Testis (tissue), 3 donors: ENCODE data around the gene BCL6B. TPM values are rescaled to one million over a fixed set of nuclear protein-coding genes. Genes with fewer than 3 reads are reported as not detected.

Experiments used
- DNase-seq: peaks from one replicate; pipeline ENCODE4 v3.0.0-alpha.2; 2019
- H3K27ac ChIP-seq, 2 donors: fragments of 200-600 bp; sonication (generic); one replicate each; pipeline ENCODE4 v1.5.1; 2019
- H3K27me3 ChIP-seq: fragments of 200-600 bp; sonication (generic); one replicate; pipeline ENCODE4 v1.5.1; 2019
- H3K36me3 ChIP-seq: fragments of 200-600 bp; sonication (generic); one replicate; pipeline ENCODE4 v1.5.1; 2017; ENCODE audit warnings: low read depth; ENCODE audit errors: missing control alignments
- H3K4me1 ChIP-seq: fragments of 200-600 bp; sonication (generic); one replicate; pipeline ENCODE4 v1.5.1; 2019
- H3K4me3 ChIP-seq, 2 donors: fragments of 200-600 bp; sonication (generic); one replicate each; pipeline ENCODE4 v1.5.1; 2017 to 2019
- H3K9me3 ChIP-seq: fragments of 200-600 bp; sonication (generic); one replicate; pipeline ENCODE4 v1.5.1; 2017
- POLR2A ChIP-seq: fragments of 450-650 bp; IDR thresholded peaks from one replicate; pipeline ENCODE4 v1.6.1; 2017; ENCODE audit warnings: antibody characterized with exemption, mild to moderate bottlenecking, moderate library complexity
- WGBS, 2 donors: methylation state at CpG; one replicate each; pipeline ENCODE4 v1.1.5; 2018; 5-methylcytosine and 5-hydroxymethylcytosine counted together
- intact Hi-C: fragments of 100-400 bp; cut with DNase I; formaldehyde crosslinking; loops from one replicate; pipeline ENCODE4 v1.15.1; 2023; ENCODE audit warnings: low total_unique reads
- microRNA counts, 2 donors: library from miRNA; unstranded; fragments of <30 nt; microRNA quantifications; one replicate each; lab custom pipeline; 2016
- polyA plus RNA-seq: library from polyadenylated mRNA; stranded (reverse); fragments of 350-450 nt; fragmentation: Illumina TruSeq; extraction: RNeasy Lipid Tissue Mini Kit (QIAGEN cat#74804); gene quantifications from one replicate; pipeline ENCODE4 v1.2.3, GENCODE V29; 2014; ENCODE audit warnings: low read depth, low replicate concordance; ENCODE audit not compliant: insufficient read depth
- small RNA-seq, 2 donors: library from RNA; depleted of rRNA; stranded (forward); fragments of <200 nt; gene quantifications; one replicate each; pipeline ENCODE3, GENCODE V24; 2016
- total RNA-seq, 2 donors: library from RNA; depleted of rRNA; stranded (reverse); fragments of >200 nt; gene quantifications; one replicate each; pipeline ENCODE4 v1.2.3, GENCODE V29; 2016
- TF ChIP-seq, protein P1 (sequence below), 3 experiments: fragments of 450-650 bp in 2 of 3; fragments of 200-600 bp in 1 of 3; sonication (generic) in 1 of 3; IDR thresholded peaks; one replicate each; pipeline ENCODE4 v1.5.1; 2016 to 2019; ENCODE audit warnings: antibody characterized with exemption in 3 of 3, mild to moderate bottlenecking in 2 of 3, moderate library complexity in 1 of 3

BCL6B gene
- total and polyA plus RNA-seq, 3 donors from 2014 or later, result 2.5 to 4.6 (median 3.5) TPM

DNA sequence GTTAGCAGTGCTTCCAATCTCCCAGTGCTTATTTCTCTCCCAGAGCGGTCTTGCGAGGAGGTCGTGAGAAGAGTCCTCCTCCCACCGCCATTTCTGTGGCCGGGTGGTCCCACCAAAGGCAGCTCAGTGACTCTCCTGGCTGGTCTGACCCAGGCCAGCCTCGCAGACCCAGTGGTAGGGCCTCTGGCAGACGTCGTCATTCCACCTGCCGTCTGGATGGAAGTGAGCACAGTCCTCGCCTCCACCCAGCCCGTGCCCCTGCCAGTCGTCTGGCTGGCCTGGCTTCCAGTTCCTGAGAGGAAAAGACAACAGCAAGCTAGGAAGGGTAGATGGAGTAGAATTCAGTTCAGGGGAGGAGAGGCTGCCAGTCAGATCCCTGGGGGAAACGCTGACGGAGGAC lies 52.1 kb downstream of the BCL6B start:
- 87% methylated on average over 13 to 14 of the region's 14 CpGs for WGBS, 2 donors

DNA sequence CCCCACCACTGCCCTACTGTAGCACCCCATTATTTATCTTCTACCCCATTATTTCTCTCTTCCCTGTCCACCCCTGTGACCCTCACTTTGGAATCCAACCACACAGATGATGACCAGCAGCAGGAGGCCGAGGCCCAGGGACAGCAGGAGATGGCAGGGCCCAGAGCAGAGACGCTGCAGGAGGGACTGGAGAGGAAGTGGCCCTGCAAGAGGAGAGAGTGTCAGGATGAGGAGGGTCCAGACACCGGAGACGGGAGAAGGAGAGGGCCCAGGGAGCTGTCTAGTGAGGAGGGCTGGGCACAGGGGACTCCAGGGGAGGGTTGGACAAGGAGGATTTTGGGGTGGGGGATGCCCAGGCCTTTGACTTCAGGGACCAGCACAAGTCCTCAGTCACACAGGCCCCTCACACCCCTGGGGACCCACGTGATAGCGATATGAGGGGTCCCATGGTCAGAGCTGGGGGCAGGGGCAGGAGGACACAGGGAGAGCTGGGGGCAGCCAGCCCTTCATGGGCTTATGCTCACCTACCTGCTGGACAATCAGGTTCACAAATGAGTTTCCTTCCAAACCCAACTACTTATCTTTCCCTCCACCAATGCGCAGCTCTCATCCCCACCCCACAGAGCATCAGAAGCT lies 55.2 kb downstream of the BCL6B start:
- TF ChIP-seq, protein P1, sequence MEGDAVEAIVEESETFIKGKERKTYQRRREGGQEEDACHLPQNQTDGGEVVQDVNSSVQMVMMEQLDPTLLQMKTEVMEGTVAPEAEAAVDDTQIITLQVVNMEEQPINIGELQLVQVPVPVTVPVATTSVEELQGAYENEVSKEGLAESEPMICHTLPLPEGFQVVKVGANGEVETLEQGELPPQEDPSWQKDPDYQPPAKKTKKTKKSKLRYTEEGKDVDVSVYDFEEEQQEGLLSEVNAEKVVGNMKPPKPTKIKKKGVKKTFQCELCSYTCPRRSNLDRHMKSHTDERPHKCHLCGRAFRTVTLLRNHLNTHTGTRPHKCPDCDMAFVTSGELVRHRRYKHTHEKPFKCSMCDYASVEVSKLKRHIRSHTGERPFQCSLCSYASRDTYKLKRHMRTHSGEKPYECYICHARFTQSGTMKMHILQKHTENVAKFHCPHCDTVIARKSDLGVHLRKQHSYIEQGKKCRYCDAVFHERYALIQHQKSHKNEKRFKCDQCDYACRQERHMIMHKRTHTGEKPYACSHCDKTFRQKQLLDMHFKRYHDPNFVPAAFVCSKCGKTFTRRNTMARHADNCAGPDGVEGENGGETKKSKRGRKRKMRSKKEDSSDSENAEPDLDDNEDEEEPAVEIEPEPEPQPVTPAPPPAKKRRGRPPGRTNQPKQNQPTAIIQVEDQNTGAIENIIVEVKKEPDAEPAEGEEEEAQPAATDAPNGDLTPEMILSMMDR (IDR thresholded peaks at IDR 0.05), result no peak
- no peak for TF ChIP-seq POLR2A
- Histone ChIP-seq H3K36me3 (no peaks in the 10 kb centered on the region), H3K27me3 (no peaks in the 10 kb centered on the region), H3K9me3 (no peaks in the 10 kb centered on the region), H3K27ac (no peak overlapping the region), H3K4me1 (no peaks in the 10 kb centered on the region), H3K4me3 (no peak overlapping the region)
- DNase-seq, result no peak
- intact Hi-C loops, result no loop called here
- WGBS, 2 donors, result 89% methylated on average over 7 of the region's 7 CpGs

More for the DNA sequence above, 52.1 kb downstream of the BCL6B start:
- intact Hi-C loops, result no loop called here
- Histone ChIP-seq H3K27ac (no peak overlapping the region), H3K36me3 (no peaks in the 10 kb centered on the region), H3K4me1 (no peaks in the 10 kb centered on the region), H3K4me3 (no peak overlapping the region), H3K9me3 (no peaks in the 10 kb centered on the region), H3K27me3 (no peaks in the 10 kb centered on the region)
- TF ChIP-seq, protein P1 (IDR thresholded peaks at IDR 0.05), result no peak
- no peak for TF ChIP-seq POLR2A
- DNase-seq, result no peak

- TF ChIP-seq, protein P1 (IDR thresholded peaks at IDR 0.05), result no peak
- no peak for TF ChIP-seq POLR2A
- intact Hi-C loops, result no loop called here
- no peak for DNase-seq
- no peaks in the 10 kb centered on the region for H3K4me1 ChIP-seq
- H3K9me3 ChIP-seq, result no peaks in the 10 kb centered on the region
- WGBS, 2 donors, result 87 to 95% methylated on average over 10 of the region's 10 CpGs
- H3K36me3 ChIP-seq, result no peaks in the 10 kb centered on the region
- no peak overlapping the region for H3K27ac ChIP-seq
- H3K4me3 ChIP-seq, result no peak overlapping the region
- H3K27me3 ChIP-seq, result no peaks in the 10 kb centered on the region
Measured at GRCh38 chr17:7078711-7079110, 55.9 kb downstream of the BCL6B start.

MicroRNA genes within 50 kb of the gene (microRNA counts, 767-probe panel; counts per million panel counts)
- 7,043 to 7,217 counts per million in 2 donors for microRNA hsa-miR-195-5p (lab: Ali Mortazavi, UCI)
- 5,958 to 6,203 counts per million in 2 donors for microRNA hsa-miR-497-5p (lab: Ali Mortazavi, UCI)

Small RNA genes lying within 50 kb of the gene (small RNA-seq; reads per million reads assigned to genes)
- 0 reads per million in 2 donors for gene AC120057.1

Other genes with a start within 250 kb of the BCL6B start
- gene FBXO39, start 246.8 kb upstream of the BCL6B start, total RNA-seq, result 10 to 100 TPM; 19.9 to 46.9 TPM
- gene FBXO39, start 246.8 kb upstream of the BCL6B start, polyA plus RNA-seq, result 62.0 TPM
- 10 to 100 TPM in 1 of 2 donors, 1 to 10 TPM in 1; 7.0 to 15.6 TPM for gene TEKT1, start 191.3 kb upstream of the BCL6B start, total RNA-seq
- 61.3 TPM for gene TEKT1, start 191.3 kb upstream of the BCL6B start, polyA plus RNA-seq
- under 1 TPM; 0.24 to 0.25 TPM for gene ALOX12, start 27.0 kb upstream of the BCL6B start, total RNA-seq
- gene ALOX12, start 27.0 kb upstream of the BCL6B start, polyA plus RNA-seq, result 0.50 TPM
- gene RNASEK, start 10.4 kb upstream of the BCL6B start, total RNA-seq, result 100 to 1,000 TPM; 208 to 314 TPM
- gene RNASEK, start 10.4 kb upstream of the BCL6B start, polyA plus RNA-seq, result 317 TPM
- 1 to 10 TPM; 1.9 to 2.2 TPM for gene SLC16A13, start 13.0 kb downstream of the BCL6B start, total RNA-seq
- gene SLC16A13, start 13.0 kb downstream of the BCL6B start, polyA plus RNA-seq, result 2.0 TPM
- gene SLC16A11, start 21.0 kb downstream of the BCL6B start, total RNA-seq, result 1 to 10 TPM in 1 of 2 donors, under 1 TPM in 1; 0.55 to 2.0 TPM
- gene SLC16A11, start 21.0 kb downstream of the BCL6B start, polyA plus RNA-seq, result 3.0 TPM
- 1 to 10 TPM; 3.5 to 3.8 TPM for gene CLEC10A, start 57.2 kb downstream of the BCL6B start, total RNA-seq
- gene CLEC10A, start 57.2 kb downstream of the BCL6B start, polyA plus RNA-seq, result 11.7 TPM
- 1 to 10 TPM in 1 of 2 donors, under 1 TPM in 1; 0.47 to 1.1 TPM for gene ASGR2, start 91.8 kb downstream of the BCL6B start, total RNA-seq
- gene ASGR2, start 91.8 kb downstream of the BCL6B start, polyA plus RNA-seq, result 2.6 TPM
- 10 to 100 TPM; 11.5 to 19.1 TPM for gene ASGR1, start 156.3 kb downstream of the BCL6B start, total RNA-seq
- 21.3 TPM for gene ASGR1, start 156.3 kb downstream of the BCL6B start, polyA plus RNA-seq
- gene DLG4, start 196.8 kb downstream of the BCL6B start, total RNA-seq, result 10 to 100 TPM; 26.3 to 49.8 TPM
- 45.9 TPM for gene DLG4, start 196.8 kb downstream of the BCL6B start, polyA plus RNA-seq
- 100 to 1,000 TPM; 298 to 458 TPM for gene ACADVL, start 196.9 kb downstream of the BCL6B start, total RNA-seq
- gene ACADVL, start 196.9 kb downstream of the BCL6B start, polyA plus RNA-seq, result 334 TPM
- 100 to 1,000 TPM in 1 of 2 donors, 10 to 100 TPM in 1; 81.3 to 102 TPM for gene DVL2, start 211.5 kb downstream of the BCL6B start, total RNA-seq
- 43.6 TPM for gene DVL2, start 211.5 kb downstream of the BCL6B start, polyA plus RNA-seq
- 10 to 100 TPM; 54.9 to 61.6 TPM for gene PHF23, start 216.4 kb downstream of the BCL6B start, total RNA-seq
- 53.4 TPM for gene PHF23, start 216.4 kb downstream of the BCL6B start, polyA plus RNA-seq
- 100 to 1,000 TPM; 521 to 683 TPM for gene GABARAP, start 219.4 kb downstream of the BCL6B start, total RNA-seq
- 1,171 TPM for gene GABARAP, start 219.4 kb downstream of the BCL6B start, polyA plus RNA-seq
- 10 to 100 TPM; 86.4 to 94.0 TPM for gene CTDNEP1, start 228.7 kb downstream of the BCL6B start, total RNA-seq
- 138 TPM for gene CTDNEP1, start 228.7 kb downstream of the BCL6B start, polyA plus RNA-seq
- 100 to 1,000 TPM; 107 to 123 TPM for gene ELP5, start 229.2 kb downstream of the BCL6B start, total RNA-seq
- gene ELP5, start 229.2 kb downstream of the BCL6B start, polyA plus RNA-seq, result 295 TPM
- gene CLDN7, start 239.4 kb downstream of the BCL6B start, total RNA-seq, result 1 to 10 TPM; 4.5 to 6.9 TPM
- 8.8 TPM for gene CLDN7, start 239.4 kb downstream of the BCL6B start, polyA plus RNA-seq